H9 (cell line): ENCODE results near the gene FADS1. TPM values are rescaled to one million over a fixed set of nuclear protein-coding genes. Genes with fewer than 3 reads are reported as not detected.
A peak's percentile ranks its signal among the peaks of the same experiment; 100 is the strongest.

Experiments used
- DNase-seq: peaks from one replicate; pipeline ENCODE4 v3.0.0-alpha.2; 2017
- H2AFZ ChIP-seq: one replicate; pipeline ENCODE4 v1.6.1; 2013; ENCODE audit warnings: mild to moderate bottlenecking, low read length, control low read depth, moderate library complexity
- H2AK5ac ChIP-seq: 2 replicates; pipeline ENCODE4 v1.6.1; 2013; ENCODE audit warnings: low read length, control low read depth, mixed read lengths; ENCODE audit not compliant: insufficient read length
- H2BK120ac ChIP-seq: one replicate; pipeline ENCODE4 v1.6.1; 2013; ENCODE audit warnings: low read depth, mild to moderate bottlenecking, low read length, control low read depth, inconsistent platforms; ENCODE audit not compliant: poor library complexity, severe bottlenecking
- H2BK12ac ChIP-seq: 2 replicates; pipeline ENCODE4 v1.6.1; 2013; ENCODE audit warnings: low read length, control low read depth, mixed read lengths, low read depth; ENCODE audit not compliant: insufficient read length
- H2BK15ac ChIP-seq: 2 replicates; pipeline ENCODE4 v1.6.1; 2013; ENCODE audit warnings: low read depth, low read length, control low read depth
- H2BK20ac ChIP-seq: one replicate; pipeline ENCODE4 v1.6.1; 2013; ENCODE audit warnings: low read depth, mild to moderate bottlenecking, low read length, control low read depth, inconsistent platforms; ENCODE audit not compliant: poor library complexity, severe bottlenecking
- H2BK5ac ChIP-seq: 2 replicates; pipeline ENCODE4 v1.6.1; 2013; ENCODE audit warnings: low read length, control low read depth, mixed read lengths; ENCODE audit not compliant: insufficient read length
- H3K14ac ChIP-seq: 2 replicates; pipeline ENCODE4 v1.6.1; 2013; ENCODE audit warnings: low read length, control low read depth; ENCODE audit not compliant: insufficient read depth
- H3K18ac ChIP-seq: 2 replicates; pipeline ENCODE4 v1.6.1; 2013; ENCODE audit warnings: low read depth, mild to moderate bottlenecking, mixed read lengths, low read length, control low read depth; ENCODE audit not compliant: insufficient read length
- H3K23ac ChIP-seq: 2 replicates; pipeline ENCODE4 v1.6.1; 2013; ENCODE audit warnings: low read length, control low read depth, mixed read lengths, low read depth; ENCODE audit not compliant: insufficient read length
- H3K23me2 ChIP-seq: 2 replicates; pipeline ENCODE4 v1.6.1; 2013; ENCODE audit warnings: low read depth, mild to moderate bottlenecking, mixed read lengths, low read length, control low read depth; ENCODE audit not compliant: insufficient read length, poor library complexity, severe bottlenecking
- H3K27ac ChIP-seq: 2 replicates; pipeline ENCODE4 v1.5.1; 2013; ENCODE audit warnings: low read length, control low read depth, mixed read lengths, low read depth; ENCODE audit not compliant: insufficient read length
- H3K27me3 ChIP-seq: 2 replicates; pipeline ENCODE4 v1.6.1; 2013; ENCODE audit warnings: low read length, control low read depth, inconsistent platforms; ENCODE audit not compliant: insufficient read depth
- H3K4ac ChIP-seq: 2 replicates; pipeline ENCODE4 v1.6.1; 2013; ENCODE audit warnings: low read depth, mild to moderate bottlenecking, control low read depth, inconsistent platforms, low read length, moderate library complexity
- H3K4me1 ChIP-seq: 2 replicates; pipeline ENCODE4 v1.6.1; 2013; ENCODE audit warnings: low read length, control low read depth, inconsistent platforms; ENCODE audit not compliant: insufficient read depth
- H3K4me2 ChIP-seq: 2 replicates; pipeline ENCODE4 v1.6.1; 2013; ENCODE audit warnings: low read length, control low read depth, mixed read lengths; ENCODE audit not compliant: insufficient read length, insufficient read depth
- H3K56ac ChIP-seq: 2 replicates; pipeline ENCODE4 v1.6.1; 2013; ENCODE audit warnings: low read depth, mild to moderate bottlenecking, mixed read lengths, low read length, control low read depth; ENCODE audit not compliant: insufficient read length
- H3K79me1 ChIP-seq: 2 replicates; pipeline ENCODE4 v1.6.1; 2013; ENCODE audit warnings: low read depth, mild to moderate bottlenecking, moderate library complexity, low read length, control low read depth, inconsistent platforms; ENCODE audit not compliant: insufficient read depth, poor library complexity, severe bottlenecking
- H3K79me2 ChIP-seq: 2 replicates; pipeline ENCODE4 v1.6.1; 2013; ENCODE audit warnings: low read length, control low read depth, inconsistent platforms; ENCODE audit not compliant: insufficient read depth
- H3K9ac ChIP-seq: 2 replicates; pipeline ENCODE4 v1.6.1; 2013; ENCODE audit warnings: low read length, control low read depth, mixed read lengths; ENCODE audit not compliant: insufficient read length; ENCODE audit errors: extremely low read depth
- H3K9me3 ChIP-seq: one replicate; pipeline ENCODE4 v1.6.1; 2013; ENCODE audit warnings: low read depth, low read length, inconsistent platforms; ENCODE audit not compliant: control insufficient read depth
- H3T11ph ChIP-seq: one replicate; pipeline ENCODE4 v1.6.1; 2013; ENCODE audit warnings: mild to moderate bottlenecking, low read length, control low read depth, inconsistent platforms
- H4K20me1 ChIP-seq: one replicate; pipeline ENCODE4 v1.6.1; 2013; ENCODE audit not compliant: control insufficient read depth, insufficient read length, insufficient read depth
- H4K5ac ChIP-seq: 2 replicates; pipeline ENCODE4 v1.6.1; 2013; ENCODE audit warnings: low read depth, mild to moderate bottlenecking, mixed read lengths, low read length, control low read depth; ENCODE audit not compliant: insufficient read length
- H4K8ac ChIP-seq: replicated peaks from 2 replicates; pipeline ENCODE4 v1.6.1; 2013; ENCODE audit warnings: low read length, control low read depth, mixed read lengths, low read depth; ENCODE audit not compliant: insufficient read length
- H4K91ac ChIP-seq: 2 replicates; pipeline ENCODE4 v1.6.1; 2013; ENCODE audit warnings: low read depth, mild to moderate bottlenecking, moderate library complexity, mixed read lengths, low read length, control low read depth; ENCODE audit not compliant: insufficient read length
- H3K27ac Mint-ChIP-seq, 3 experiments: 2 replicates in 2 of 3; 3 replicates in 1 of 3; pipeline ENCODE4 v1.8.0; 2020 to 2021; ENCODE audit warnings: mixed read lengths in 3 of 3, mild to moderate bottlenecking in 1 of 3, moderate library complexity in 1 of 3
- H3K27me3 Mint-ChIP-seq: 2 replicates; pipeline ENCODE4 v1.8.0; 2021; ENCODE audit warnings: low read depth, mild to moderate bottlenecking, moderate library complexity, mixed read lengths
- H3K36me3 Mint-ChIP-seq, 3 experiments: 2 replicates in 2 of 3; 3 replicates in 1 of 3; pipeline ENCODE4 v1.8.0; 2020 to 2021; ENCODE audit warnings: low read depth in 3 of 3, mixed read lengths in 3 of 3; ENCODE audit not compliant: insufficient read depth in 1 of 3
- H3K4me1 Mint-ChIP-seq, 2 experiments: 2 replicates each; pipeline ENCODE4 v1.8.0; 2020; ENCODE audit warnings: mixed read lengths in 2 of 2
- H3K4me3 Mint-ChIP-seq, 2 experiments: 2 replicates in 1 of 2; 3 replicates in 1 of 2; pipeline ENCODE4 v1.8.0; 2020 to 2021; ENCODE audit warnings: mild to moderate bottlenecking in 2 of 2, mixed read lengths in 2 of 2, moderate library complexity in 1 of 2
- H3K9me3 Mint-ChIP-seq, 2 experiments: 2 replicates in 1 of 2; 3 replicates in 1 of 2; pipeline ENCODE4 v1.8.0; 2020; ENCODE audit warnings: mild to moderate bottlenecking in 2 of 2, mixed read lengths in 2 of 2, moderate library complexity in 1 of 2
- CTCF ChIP-seq: fragments of 200-600 bp; sonication (generic); conservative IDR thresholded peaks from 3 replicates; pipeline ENCODE4 v1.8.0; 2021; ENCODE audit warnings: antibody characterized with exemption, mild to moderate bottlenecking
- WGBS: extraction: QIAGEN DNeasy Blood & Tissue Kit; methylation state at CpG from one replicate; pipeline ENCODE4 v1.1.7; 2013; ENCODE audit warnings: missing lambda C conversion rate, low lambda C conversion rate, mixed read lengths; ENCODE audit not compliant: insufficient read length; ENCODE audit errors: extremely low coverage; 5-methylcytosine and 5-hydroxymethylcytosine counted together
- total RNA-seq: library from RNA; stranded (reverse); gene quantifications from 2 replicates; pipeline ENCODE4 v1.2.1, GENCODE V29; 2021

FADS1 gene
- total RNA-seq, 1 experiment from 2014 or later, result 125 TPM

- no peak overlapping the region for H3K27ac Mint-ChIP-seq
- no peak overlapping the region for H3K4ac ChIP-seq
- H2BK15ac ChIP-seq, result no peak overlapping the region
- H3K56ac ChIP-seq, result no peak overlapping the region
- no peak overlapping the region for H2BK5ac ChIP-seq
- H4K91ac ChIP-seq, result no peak overlapping the region
- no peak overlapping the region for H2AFZ ChIP-seq
- peaks cover 39 to 55% of the 10 kb centered on the region in 2 experiments for H3K4me1 Mint-ChIP-seq
- H2BK20ac ChIP-seq, result no peak overlapping the region
- H3K79me2 ChIP-seq, result no peaks in the 10 kb centered on the region
- no peak overlapping the region for H3T11ph ChIP-seq
- H4K8ac ChIP-seq, result no peak overlapping the region
- H3K79me1 ChIP-seq, result no peaks in the 10 kb centered on the region
- H3K27me3 ChIP-seq, result no peaks in the 10 kb centered on the region
- no peak overlapping the region for H2BK120ac ChIP-seq
- H4K20me1 ChIP-seq, result no peaks in the 10 kb centered on the region
- no peaks in the 10 kb centered on the region for H3K9me3 Mint-ChIP-seq
- H3K23me2 ChIP-seq, result no peaks in the 10 kb centered on the region
- H3K9ac ChIP-seq, result no peak overlapping the region
- no peak overlapping the region for H3K23ac ChIP-seq
- WGBS, result no CpG with 5 or more reads among the region's 13 CpGs
- H3K27ac ChIP-seq, result no peak overlapping the region
- no peak overlapping the region for H2BK12ac ChIP-seq
- H3K9me3 ChIP-seq, result no peaks in the 10 kb centered on the region
- peaks cover 4% of the 10 kb centered on the region; the same call in 1 of the 2 replicates for H3K4me1 ChIP-seq
- H4K5ac ChIP-seq, result no peak overlapping the region
- TF ChIP-seq CTCF, result no peak
- H3K4me3 Mint-ChIP-seq, result no peak overlapping the region
- no peak for DNase-seq
- H3K14ac ChIP-seq, result peak overlapping the region; percentile 17; the same call in 1 of the 2 replicates
- no peaks in the 10 kb centered on the region; the same call in 1 of the 2 replicates for H3K27me3 Mint-ChIP-seq
- no peak overlapping the region for H2AK5ac ChIP-seq
- H3K18ac ChIP-seq, result no peak overlapping the region
- H3K4me2 ChIP-seq, result no peak overlapping the region
- H3K36me3 Mint-ChIP-seq, result no peaks in the 10 kb centered on the region
Measured at GRCh38 chr11:61760946-61761345, 55.9 kb downstream of the FADS1 start.
